ENCODE data around the gene DAPK2.

Gene DAPK2

DNA sequence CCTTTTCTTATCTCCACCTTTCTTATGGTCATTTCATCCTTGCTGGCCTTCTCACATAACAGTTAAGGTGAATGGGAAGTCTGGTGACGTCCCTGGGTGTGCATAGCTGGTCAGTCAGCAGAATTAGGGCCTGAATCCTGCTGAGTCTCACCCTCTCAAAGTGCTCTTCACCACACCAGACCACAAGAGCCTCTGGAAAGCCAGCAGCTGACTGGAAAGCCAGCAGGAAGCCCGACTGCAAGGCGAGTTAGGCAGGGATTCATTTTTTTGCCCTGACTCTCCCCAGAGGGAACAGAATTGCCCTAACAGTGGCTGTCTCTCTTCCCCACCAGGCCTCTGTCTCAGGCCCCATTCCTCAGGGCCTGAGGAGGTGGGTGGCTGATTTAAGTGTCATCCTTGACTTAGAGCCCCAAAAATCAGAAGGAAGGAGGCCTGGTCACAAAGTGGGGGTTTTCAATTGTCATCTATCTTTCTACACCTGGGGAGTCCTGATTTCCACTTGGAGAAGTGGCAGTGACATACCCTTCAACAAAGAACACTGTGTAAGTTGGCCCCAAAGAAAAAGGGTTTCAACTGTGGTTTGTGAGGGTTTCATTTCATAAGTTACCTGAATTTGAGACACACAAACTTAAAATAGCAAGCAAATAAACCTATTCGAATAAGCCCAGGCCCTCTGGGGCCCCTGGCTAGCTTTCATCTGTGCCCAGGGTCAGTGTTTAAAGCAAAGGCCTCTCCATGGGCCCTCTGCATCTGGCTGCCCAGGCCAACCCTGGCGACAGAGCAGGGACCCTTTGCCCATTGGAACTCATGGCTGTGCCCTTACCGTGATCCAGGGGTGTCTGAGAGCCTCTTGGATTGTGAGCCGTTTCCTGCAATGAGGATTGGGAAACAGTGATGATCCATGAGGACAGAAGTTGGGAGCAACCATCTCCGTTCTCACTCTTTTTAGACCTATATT is 122.0 kb downstream of the DAPK2 start:
- DNase-seq (ENCODE audit: low read depth): no peak
- no peak overlapping the region for H3K4me3 ChIP-seq (replicated peaks; ENCODE audit: low read depth, low read length)
- TF ChIP-seq, protein P1, sequence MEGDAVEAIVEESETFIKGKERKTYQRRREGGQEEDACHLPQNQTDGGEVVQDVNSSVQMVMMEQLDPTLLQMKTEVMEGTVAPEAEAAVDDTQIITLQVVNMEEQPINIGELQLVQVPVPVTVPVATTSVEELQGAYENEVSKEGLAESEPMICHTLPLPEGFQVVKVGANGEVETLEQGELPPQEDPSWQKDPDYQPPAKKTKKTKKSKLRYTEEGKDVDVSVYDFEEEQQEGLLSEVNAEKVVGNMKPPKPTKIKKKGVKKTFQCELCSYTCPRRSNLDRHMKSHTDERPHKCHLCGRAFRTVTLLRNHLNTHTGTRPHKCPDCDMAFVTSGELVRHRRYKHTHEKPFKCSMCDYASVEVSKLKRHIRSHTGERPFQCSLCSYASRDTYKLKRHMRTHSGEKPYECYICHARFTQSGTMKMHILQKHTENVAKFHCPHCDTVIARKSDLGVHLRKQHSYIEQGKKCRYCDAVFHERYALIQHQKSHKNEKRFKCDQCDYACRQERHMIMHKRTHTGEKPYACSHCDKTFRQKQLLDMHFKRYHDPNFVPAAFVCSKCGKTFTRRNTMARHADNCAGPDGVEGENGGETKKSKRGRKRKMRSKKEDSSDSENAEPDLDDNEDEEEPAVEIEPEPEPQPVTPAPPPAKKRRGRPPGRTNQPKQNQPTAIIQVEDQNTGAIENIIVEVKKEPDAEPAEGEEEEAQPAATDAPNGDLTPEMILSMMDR (IDR thresholded peaks at IDR 0.05; ENCODE audit: low read length, missing control alignments): no peak

DNA sequence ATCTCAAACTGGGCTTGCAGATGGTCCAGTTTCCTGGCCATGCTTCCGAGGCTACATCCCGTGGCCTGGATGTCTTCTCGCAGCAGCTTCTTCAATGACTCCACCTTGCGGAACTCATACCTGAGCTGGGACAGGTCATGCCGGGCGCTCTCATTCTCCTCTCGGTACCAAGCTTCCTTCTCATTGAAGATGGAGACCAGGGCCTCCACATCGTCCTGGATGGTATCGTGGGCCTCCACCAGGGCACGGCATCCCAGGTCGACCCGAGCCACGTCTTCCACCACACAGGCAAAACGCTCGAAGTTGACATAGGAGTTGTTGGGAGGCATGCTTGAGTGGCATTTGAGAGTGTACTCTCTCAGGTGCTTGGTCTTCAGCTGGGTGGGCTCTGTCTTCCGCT is 123.4 kb downstream of the DAPK2 start:
- DNase-seq (ENCODE audit: low read depth): no peak
- no peak overlapping the region for H3K4me3 ChIP-seq (replicated peaks; ENCODE audit: low read depth, low read length)
- TF ChIP-seq, protein P1 (IDR thresholded peaks at IDR 0.05; ENCODE audit: low read length, missing control alignments): no peak

DNA sequence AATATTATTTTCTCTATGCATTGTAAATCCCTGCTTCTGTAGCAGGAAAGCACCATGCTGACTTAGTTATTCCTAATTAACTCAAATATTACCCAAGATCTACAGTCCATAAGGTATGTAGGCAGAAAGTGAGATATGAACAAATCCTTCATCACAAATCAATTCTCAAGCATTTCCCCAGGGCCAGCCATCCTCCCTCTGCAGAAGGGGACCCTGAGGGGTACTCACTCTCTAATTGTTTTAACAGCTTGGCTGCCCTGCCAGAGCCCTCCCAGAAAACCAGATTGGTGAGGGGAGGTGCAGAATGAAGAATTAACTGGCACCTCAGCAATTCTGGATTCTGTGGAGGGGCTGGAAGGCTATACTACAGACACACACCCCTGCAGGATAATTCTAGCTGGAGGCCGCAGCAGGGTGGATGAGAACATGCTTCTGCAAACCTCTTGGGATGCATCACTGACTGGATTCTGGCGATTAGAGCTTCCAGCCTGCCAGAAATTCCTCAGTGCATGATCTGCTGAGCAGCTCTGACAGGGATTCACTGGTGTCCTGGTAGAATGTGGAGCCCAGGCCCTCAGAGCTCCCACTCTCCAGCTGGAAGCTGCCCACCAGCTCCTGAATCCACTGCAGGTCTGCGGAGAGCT is 123.9 kb downstream of the DAPK2 start:
- H3K4me3 ChIP-seq (replicated peaks; ENCODE audit: low read depth, low read length): no peak overlapping the region
- TF ChIP-seq, protein P1 (IDR thresholded peaks at IDR 0.05; ENCODE audit: low read length, missing control alignments): no peak
- no peak for DNase-seq (ENCODE audit: low read depth)

DNA sequence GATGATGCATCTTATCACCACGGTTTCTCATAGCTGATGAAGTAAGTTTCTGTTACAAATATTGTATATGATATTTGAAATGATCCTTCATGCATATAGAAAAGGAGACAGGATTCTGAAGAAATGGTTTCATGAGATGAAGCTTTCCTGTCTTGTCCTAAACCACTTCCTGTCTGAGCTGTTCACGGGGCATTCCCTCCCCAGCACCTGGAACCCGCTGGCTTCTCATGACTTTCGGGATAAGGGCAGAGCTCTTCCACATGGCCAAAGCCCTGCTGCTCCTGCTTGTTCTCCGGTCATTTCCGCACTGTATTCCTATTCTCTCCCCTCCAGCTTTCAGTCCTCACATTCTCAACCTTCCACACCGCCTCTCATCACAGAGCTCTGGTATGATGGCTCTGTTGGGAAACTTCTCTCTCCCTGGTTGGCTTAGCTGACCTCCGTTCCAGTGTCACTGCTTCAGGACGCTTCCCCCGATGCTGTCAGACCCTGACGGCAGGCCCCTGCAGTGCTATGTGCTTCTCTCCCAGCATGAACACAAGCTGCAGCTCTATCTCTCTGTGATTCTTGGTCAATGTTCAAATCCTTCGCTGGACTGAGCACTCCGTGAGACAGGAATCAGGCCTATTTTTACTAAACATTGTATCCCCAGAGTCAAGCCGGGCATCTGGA is 125.6 kb downstream of the DAPK2 start:
- DNase-seq (ENCODE audit: low read depth): no peak
- no peak overlapping the region for H3K4me3 ChIP-seq (replicated peaks; ENCODE audit: low read depth, low read length)
- TF ChIP-seq, protein P1 (IDR thresholded peaks at IDR 0.05; ENCODE audit: low read length, missing control alignments): no peak

DNA sequence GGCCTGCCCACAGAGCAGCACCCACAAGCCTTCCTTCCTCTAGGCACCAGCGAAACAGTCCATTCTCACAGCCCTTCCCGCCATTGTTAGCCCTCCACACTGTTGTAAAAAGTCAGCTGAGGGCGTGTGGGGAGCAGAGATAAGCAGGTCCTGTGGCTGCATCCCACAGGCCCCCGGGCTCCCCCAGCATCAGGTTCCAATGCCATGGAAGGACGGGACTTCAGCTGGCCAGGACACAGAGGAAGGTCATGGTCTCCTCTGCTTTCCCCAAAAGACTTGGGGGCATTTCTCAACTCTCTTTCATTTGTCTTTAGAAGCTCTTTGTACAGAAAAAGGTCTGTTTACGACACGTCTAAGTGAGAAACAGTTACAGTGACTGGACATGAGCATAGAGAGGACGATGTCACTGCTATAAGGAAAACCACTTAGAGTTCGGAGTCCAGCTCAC is 127.4 kb downstream of the DAPK2 start:
- TF ChIP-seq, protein P1 (IDR thresholded peaks at IDR 0.05; ENCODE audit: low read length, missing control alignments): no peak
- DNase-seq (ENCODE audit: low read depth): no peak
- no peak overlapping the region for H3K4me3 ChIP-seq (replicated peaks; ENCODE audit: low read depth, low read length)

DNA sequence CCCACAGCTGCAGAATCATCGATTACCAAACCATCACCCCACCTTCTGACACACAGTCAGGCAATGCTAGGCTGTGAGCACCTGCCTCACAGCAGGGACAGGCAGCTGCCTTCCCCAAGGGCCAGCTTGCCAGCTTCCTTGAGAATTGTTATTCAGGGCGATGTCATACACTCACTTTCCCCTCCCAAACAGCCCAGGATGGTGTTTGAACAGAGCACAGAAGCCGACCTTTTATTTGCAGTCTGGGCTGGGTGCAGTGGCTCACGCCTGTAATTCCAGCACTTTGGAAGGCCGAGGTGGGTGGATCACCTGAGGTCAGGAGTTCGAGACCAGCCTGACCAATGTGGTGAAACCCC is 128.0 kb downstream of the DAPK2 start:
- no peak overlapping the region for H3K4me3 ChIP-seq (replicated peaks; ENCODE audit: low read depth, low read length)
- TF ChIP-seq, protein P1 (IDR thresholded peaks at IDR 0.05; ENCODE audit: low read length, missing control alignments): no peak
- DNase-seq (ENCODE audit: low read depth): no peak
